Neuronal stem cell (in vitro differentiated cells): ENCODE data around the gene FCN3.

ENCODE experiments used
- DNase-seq: peaks from one replicate; pipeline ENCODE4 v3.0.0-alpha.2; 2013; ENCODE audit warnings: low spot score
- H2AFZ ChIP-seq: one replicate; pipeline ENCODE4 v1.6.1; 2013; ENCODE audit warnings: mild to moderate bottlenecking, low read length, inconsistent platforms
- H2AK5ac ChIP-seq: 2 replicates; pipeline ENCODE4 v1.6.1; 2013; ENCODE audit warnings: low read depth, mild to moderate bottlenecking, inconsistent platforms, low read length, moderate library complexity, mixed read lengths
- H2BK120ac ChIP-seq: 2 replicates; pipeline ENCODE4 v1.6.1; 2013; ENCODE audit warnings: low read depth, mild to moderate bottlenecking, inconsistent platforms, low read length, moderate library complexity, mixed read lengths
- H2BK12ac ChIP-seq: one replicate; pipeline ENCODE4 v1.6.1; 2013; ENCODE audit warnings: low read length, inconsistent platforms
- H2BK15ac ChIP-seq: 2 replicates; pipeline ENCODE4 v1.6.1; 2013; ENCODE audit warnings: mild to moderate bottlenecking, low read length, inconsistent platforms, mixed read lengths
- H2BK5ac ChIP-seq: one replicate; pipeline ENCODE4 v1.6.1; 2013; ENCODE audit warnings: inconsistent platforms, mild to moderate bottlenecking, low read length, moderate library complexity
- H3K14ac ChIP-seq: one replicate; pipeline ENCODE4 v1.6.1; 2013; ENCODE audit warnings: low read length, inconsistent platforms
- H3K18ac ChIP-seq: 2 replicates; pipeline ENCODE4 v1.6.1; 2013; ENCODE audit warnings: low read length, inconsistent platforms
- H3K23ac ChIP-seq: 2 replicates; pipeline ENCODE4 v1.6.1; 2013; ENCODE audit warnings: low read depth, mild to moderate bottlenecking, mixed read lengths, low read length, inconsistent platforms; ENCODE audit not compliant: poor library complexity
- H3K27ac ChIP-seq: replicated peaks from 3 replicates; pipeline ENCODE4 v1.5.1; 2013; ENCODE audit warnings: low read length, inconsistent platforms
- H3K27me3 ChIP-seq, 3 experiments: 2 replicates each; pipeline ENCODE4 v1.6.1; 2013; ENCODE audit warnings: low read length in 3 of 3, mild to moderate bottlenecking in 2 of 3, inconsistent platforms in 1 of 3, low read depth in 1 of 3, mixed read lengths in 1 of 3, moderate library complexity in 1 of 3; ENCODE audit not compliant: control insufficient read depth in 3 of 3, insufficient read depth in 3 of 3
- H3K36me3 ChIP-seq, 2 donors: replicated peaks in 1 of 2; 2 replicates each; pipeline ENCODE4 v1.6.1; 2013; ENCODE audit warnings: low read length in 2 of 2; ENCODE audit not compliant: control insufficient read depth in 2 of 2, insufficient read depth in 2 of 2
- H3K4ac ChIP-seq: 2 replicates; pipeline ENCODE4 v1.6.1; 2013; ENCODE audit warnings: inconsistent platforms, mild to moderate bottlenecking, low read length, moderate library complexity
- H3K4me1 ChIP-seq, 2 donors: 1 replicate in 1 of 2; 2 replicates in 1 of 2; pipeline ENCODE4 v1.6.1; 2013; ENCODE audit warnings: low read length in 2 of 2, low read depth in 1 of 2; ENCODE audit not compliant: control insufficient read depth in 2 of 2, insufficient read depth in 1 of 2
- H3K4me2 ChIP-seq: one replicate; pipeline ENCODE4 v1.6.1; 2013; ENCODE audit warnings: mild to moderate bottlenecking, low read length, inconsistent platforms; ENCODE audit not compliant: insufficient read depth, poor library complexity, severe bottlenecking
- H3K4me3 ChIP-seq, 2 donors: 2 replicates each; pipeline ENCODE4 v1.5.1; 2013; ENCODE audit warnings: low read length in 2 of 2, mild to moderate bottlenecking in 2 of 2, inconsistent platforms in 1 of 2, moderate library complexity in 1 of 2
- H3K79me1 ChIP-seq: one replicate; pipeline ENCODE4 v1.6.1; 2013; ENCODE audit warnings: low read depth, mild to moderate bottlenecking, inconsistent platforms, low read length, moderate library complexity
- H3K9ac ChIP-seq: one replicate; pipeline ENCODE4 v1.6.1; 2013; ENCODE audit warnings: mild to moderate bottlenecking, low read depth, low read length, inconsistent platforms; ENCODE audit not compliant: poor library complexity
- H3K9me3 ChIP-seq, 2 donors: replicated peaks in 1 of 2; 2 replicates each; pipeline versions ENCODE3 to v1.6.1; 2013; ENCODE audit warnings: low read length in 2 of 2, mild to moderate bottlenecking in 2 of 2, inconsistent platforms in 1 of 2, low read depth in 1 of 2, mixed read lengths in 1 of 2, moderate library complexity in 1 of 2; ENCODE audit not compliant: control insufficient read depth in 2 of 2, insufficient read depth in 1 of 2
- H4K8ac ChIP-seq: one replicate; pipeline ENCODE4 v1.6.1; 2013; ENCODE audit warnings: low read depth, mild to moderate bottlenecking, inconsistent platforms, low read length, moderate library complexity
- H4K91ac ChIP-seq: one replicate; pipeline ENCODE4 v1.6.1; 2013; ENCODE audit warnings: low read length, low read depth, mild to moderate bottlenecking, inconsistent platforms; ENCODE audit not compliant: poor library complexity
- WGBS, 2 donors: extraction: QIAGEN DNeasy Blood & Tissue Kit; methylation state at CpG; one replicate each; pipeline ENCODE4 v1.1.7; 2013; ENCODE audit warnings: missing lambda C conversion rate in 2 of 2, mixed read lengths in 1 of 2; ENCODE audit not compliant: insufficient read length in 2 of 2, insufficient replicate concordance in 1 of 2; ENCODE audit errors: extremely low coverage in 2 of 2; 5-methylcytosine and 5-hydroxymethylcytosine counted together

Gene FCN3

GRCh38 chr1:27395441-27396195 is 21.0 kb upstream of the FCN3 start:
- Histone ChIP-seq H3K23ac (no peak overlapping the region), H3K79me1 (peaks cover 5% of the 10 kb centered on the region), H4K91ac (no peak overlapping the region), H3K9me3 (no peaks in the 10 kb centered on the region), H4K8ac (no peak overlapping the region), H3K4me3 (no peak overlapping the region), H3K4ac (no peak overlapping the region), H3K27me3 (peaks cover 0 to 11% (median 5%) of the 10 kb centered on the region in 3 experiments), H2BK12ac (no peak overlapping the region), H3K18ac (peak overlapping the region; percentile 57), H3K36me3 (no peaks in the 10 kb centered on the region), H3K14ac (no peak overlapping the region), H2BK120ac (peak overlapping the region; percentile 61), H3K9ac (no peak overlapping the region), H2BK5ac (no peak overlapping the region), H2BK15ac (no peak overlapping the region), H2AFZ (no peak overlapping the region), H2AK5ac (peak overlapping the region; percentile 94), H3K4me1 (peaks cover 23 to 37% of the 10 kb centered on the region in 2 donors), H3K27ac (no peak overlapping the region), H3K4me2 (no peak overlapping the region)
- peak; percentile 71 for DNase-seq
- WGBS, 2 donors: no CpG with 5 or more reads among the region's 10 CpGs

GRCh38 chr1:27394925-27395324 is 20.3 kb upstream of the FCN3 start:
- Histone ChIP-seq H3K9me3 (no peaks in the 10 kb centered on the region), H3K79me1 (peaks cover 5% of the 10 kb centered on the region)

DNA sequence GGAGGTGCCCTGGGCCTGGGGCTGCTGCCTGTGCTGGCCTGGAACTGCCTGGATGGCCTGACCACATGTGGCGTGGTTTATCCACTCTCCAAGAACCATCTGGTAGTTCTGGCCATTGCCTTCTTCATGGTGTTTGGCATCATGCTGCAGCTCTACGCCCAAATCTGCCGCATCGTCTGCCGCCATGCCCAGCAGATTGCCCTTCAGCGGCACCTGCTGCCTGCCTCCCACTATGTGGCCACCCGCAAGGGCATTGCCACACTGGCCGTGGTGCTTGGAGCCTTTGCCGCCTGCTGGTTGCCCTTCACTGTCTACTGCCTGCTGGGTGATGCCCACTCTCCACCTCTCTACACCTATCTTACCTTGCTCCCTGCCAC is 19.6 kb upstream of the FCN3 start:
- no peak overlapping the region for H2BK15ac ChIP-seq
- no peak overlapping the region for H3K18ac ChIP-seq
- H3K9ac ChIP-seq: peak overlapping the region; percentile 57
- H2BK12ac ChIP-seq: peak overlapping the region; percentile 79
- no peak overlapping the region for H4K91ac ChIP-seq
- H3K79me1 ChIP-seq: peaks cover 5% of the 10 kb centered on the region
- H3K4me1 ChIP-seq: peaks cover 21 to 26% of the 10 kb centered on the region in 2 donors
- no CpG with 5 or more reads among the region's 9 CpGs for WGBS, 2 donors
- H4K8ac ChIP-seq: no peak overlapping the region
- no peak overlapping the region for H3K27ac ChIP-seq
- H3K4me3 ChIP-seq: no peak overlapping the region
- H3K27me3 ChIP-seq: peaks cover 0 to 24% (median 5%) of the 10 kb centered on the region in 3 experiments
- H2AFZ ChIP-seq: no peak overlapping the region
- peak overlapping the region; percentile 27 for H3K23ac ChIP-seq
- no peak overlapping the region for H3K4ac ChIP-seq
- H3K36me3 ChIP-seq: no peaks in the 10 kb centered on the region
- DNase-seq: no peak
- H2BK5ac ChIP-seq: no peak overlapping the region
- H3K9me3 ChIP-seq: no peaks in the 10 kb centered on the region
- H3K4me2 ChIP-seq: no peak overlapping the region
- no peak overlapping the region for H2BK120ac ChIP-seq
- no peak overlapping the region for H3K14ac ChIP-seq
- peak overlapping the region; percentile 85 for H2AK5ac ChIP-seq

More at GRCh38 chr1:27394925-27395324, 20.3 kb upstream of the FCN3 start:
- Histone ChIP-seq H2BK15ac (no peak overlapping the region), H3K27ac (no peak overlapping the region), H3K14ac (no peak overlapping the region), H3K4ac (no peak overlapping the region), H4K8ac (no peak overlapping the region), H2BK120ac (no peak overlapping the region), H2AFZ (no peak overlapping the region), H4K91ac (no peak overlapping the region), H3K4me1 (peaks cover 23 to 31% of the 10 kb centered on the region in 2 donors), H3K4me2 (no peak overlapping the region), H3K4me3 (no peak overlapping the region), H2BK5ac (no peak overlapping the region), H3K9ac (no peak overlapping the region), H3K27me3 (peaks cover 0 to 18% (median 5%) of the 10 kb centered on the region in 3 experiments), H3K18ac (no peak overlapping the region), H3K36me3 (no peaks in the 10 kb centered on the region), H2BK12ac (no peak overlapping the region), H3K23ac (no peak overlapping the region), H2AK5ac (no peak overlapping the region)
- WGBS, 2 donors: no CpG with 5 or more reads among the region's 1 CpG
- no peak for DNase-seq

GRCh38 chr1:27393641-27394281 is 19.1 kb upstream of the FCN3 start:
- Histone ChIP-seq H2AFZ (no peak overlapping the region), H3K9ac (peak overlapping the region; percentile 57), H3K36me3 (no peaks in the 10 kb centered on the region), H3K27me3 (peaks cover 0 to 24% (median 5%) of the 10 kb centered on the region in 3 experiments), H3K4ac (peak overlapping the region; percentile 17), H3K4me1 (peaks cover 16 to 21% of the 10 kb centered on the region in 2 donors), H2BK15ac (peak overlapping the region; percentile 51), H2BK12ac (peak overlapping the region; percentile 79), H3K4me3 (peak overlapping the region in 1 of 2 donors; percentile 60), H3K14ac (no peak overlapping the region), H3K27ac (no peak overlapping the region), H3K4me2 (no peak overlapping the region), H4K8ac (no peak overlapping the region), H2AK5ac (peak overlapping the region; percentile 85), H2BK5ac (peak overlapping the region; percentile 19), H3K79me1 (peaks cover 5% of the 10 kb centered on the region), H3K23ac (peak overlapping the region; percentile 59), H4K91ac (no peak overlapping the region), H3K9me3 (no peaks in the 10 kb centered on the region), H3K18ac (no peak overlapping the region), H2BK120ac (no peak overlapping the region)
- no peak for DNase-seq
- no CpG with 5 or more reads among the region's 18 CpGs for WGBS, 2 donors
